Activated T-helper 2 cell treated with anti-CD3 and anti-CD28 coated beads, Interferon-gamma antibody, Interleukin-2, Interleukin-4, amounts not matched to agents 10 μg/mL and 5 μg/mL and 100 μg/mL, durations not matched to agents 14 hours and 24 hours and 36 hours (primary cell): ENCODE measurements around the gene PDCD1LG2. TPM values are rescaled to one million over a fixed set of nuclear protein-coding genes. Genes with fewer than 3 reads are reported as not detected.

Source experiments
- DNase-seq: peaks from one replicate; pipeline ENCODE4 v3.0.0; 2021; ENCODE audit warnings: low spot score
- H3K27ac Mint-ChIP-seq: one replicate; pipeline ENCODE4 v1.8.0; 2021; ENCODE audit warnings: mixed read lengths
- H3K27me3 Mint-ChIP-seq: one replicate; pipeline ENCODE4 v1.8.0; 2021; ENCODE audit warnings: low read depth, mixed read lengths
- H3K36me3 Mint-ChIP-seq: one replicate; pipeline ENCODE4 v1.8.0; 2021; ENCODE audit warnings: low read depth, mixed read lengths
- H3K4me1 Mint-ChIP-seq: one replicate; pipeline ENCODE4 v1.8.0; 2021; ENCODE audit warnings: low read depth, mixed read lengths
- H3K4me3 Mint-ChIP-seq: one replicate; pipeline ENCODE4 v1.8.0; 2021; ENCODE audit warnings: low read depth, mild to moderate bottlenecking, moderate library complexity, mixed read lengths
- H3K9me3 Mint-ChIP-seq: one replicate; pipeline ENCODE4 v1.8.0; 2021; ENCODE audit warnings: mixed read lengths
- intact Hi-C: fragments of 100-400 bp; cut with micrococcal nuclease; formaldehyde crosslinking; loops from one replicate; pipeline ENCODE4 v1.15.1; 2023
- total RNA-seq: library from RNA; stranded (reverse); gene quantifications from 2 replicates; pipeline ENCODE4 v1.2.3, GENCODE V29; 2022

Gene PDCD1LG2
- total RNA-seq, 1 donor from 2014 or later, result 1.7 TPM

- Mint-ChIP-seq H3K27ac (no peak overlapping the region), H3K4me1 (peaks cover 21% of the 10 kb centered on the region), H3K9me3 (no peaks in the 10 kb centered on the region), H3K27me3 (no peaks in the 10 kb centered on the region), H3K4me3 (no peak overlapping the region), H3K36me3 (peaks cover 25% of the 10 kb centered on the region)
- intact Hi-C loops, result no loop called here
- DNase-seq, result no peak
Measured at GRCh38 chr9:5553211-5553610, 42.9 kb downstream of the PDCD1LG2 start.

- H3K27ac Mint-ChIP-seq, result no peak overlapping the region
- H3K9me3 Mint-ChIP-seq, result no peaks in the 10 kb centered on the region
- no peak for DNase-seq
- H3K27me3 Mint-ChIP-seq, result no peaks in the 10 kb centered on the region
- no peak overlapping the region for H3K4me3 Mint-ChIP-seq
- intact Hi-C loops, result no loop called here
- peaks cover 31% of the 10 kb centered on the region for H3K36me3 Mint-ChIP-seq
- peaks cover 28% of the 10 kb centered on the region for H3K4me1 Mint-ChIP-seq
Measured at GRCh38 chr9:5554254-5554653, 43.9 kb downstream of the PDCD1LG2 start.

- Mint-ChIP-seq H3K27me3 (no peaks in the 10 kb centered on the region), H3K9me3 (no peaks in the 10 kb centered on the region), H3K27ac (no peak overlapping the region), H3K4me1 (peaks cover 32% of the 10 kb centered on the region), H3K4me3 (no peak overlapping the region), H3K36me3 (peaks cover 44% of the 10 kb centered on the region)
- intact Hi-C loops, result loop anchor here (5.0 kb wide), 1 partner anchor 34 kb away; no protein-coding TSS in a partner anchor
- no peak for DNase-seq
Measured at GRCh38 chr9:5556101-5556705, 45.9 kb downstream of the PDCD1LG2 start.

DNA sequence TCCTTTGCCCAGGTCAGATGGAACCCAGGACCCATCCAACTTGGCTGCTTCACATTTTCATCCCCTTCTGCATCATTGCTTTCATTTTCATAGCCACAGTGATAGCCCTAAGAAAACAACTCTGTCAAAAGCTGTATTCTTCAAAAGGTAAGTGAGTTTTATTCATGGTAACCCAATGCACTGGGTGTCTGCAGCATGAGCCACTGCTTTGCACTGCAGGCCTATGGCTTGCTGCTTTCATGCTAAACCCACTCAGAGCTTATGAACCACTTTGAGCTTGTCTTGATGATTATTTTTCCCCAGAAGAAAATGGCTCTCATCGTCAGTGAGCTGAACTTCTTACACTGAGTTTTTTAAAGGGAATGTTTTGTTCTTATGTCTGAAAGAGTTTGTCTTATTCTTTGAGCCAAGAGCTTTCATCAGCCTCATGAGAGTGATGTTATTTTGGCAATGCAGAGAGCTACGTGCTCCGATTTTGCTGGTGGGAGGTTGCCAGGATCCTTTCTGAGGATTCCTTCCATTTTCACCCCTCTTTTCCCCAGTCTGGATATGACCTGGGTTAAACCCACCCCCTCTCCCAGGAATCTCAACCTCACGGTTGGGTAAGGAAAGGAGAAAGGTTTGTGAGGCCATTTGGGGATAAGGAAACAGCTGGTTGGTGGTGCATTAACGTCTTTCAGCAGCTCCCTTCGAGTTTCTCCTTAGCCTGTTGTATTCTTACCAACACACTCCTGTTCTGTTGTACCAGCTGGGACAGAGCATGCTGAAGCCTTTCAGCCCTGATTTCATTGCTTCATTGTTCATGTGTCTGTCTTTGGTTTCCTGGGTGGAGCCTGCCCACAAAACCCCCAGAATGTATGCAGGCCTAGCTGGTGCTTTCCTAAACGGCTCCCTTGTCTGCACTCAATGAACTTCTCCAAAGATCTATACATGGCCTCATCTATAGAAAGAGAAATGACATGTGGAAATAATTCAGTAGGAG lies 47.6 kb downstream of the PDCD1LG2 start:
- intact Hi-C loops, result loop anchor here (2.0 to 5.0 kb wide), 2 partner anchors 29 to 36 kb away; no protein-coding TSS in a partner anchor
- Mint-ChIP-seq H3K36me3 (peaks cover 42% of the 10 kb centered on the region), H3K27me3 (no peaks in the 10 kb centered on the region)

GRCh38 chr9:5559659-5560058 lies 49.3 kb downstream of the PDCD1LG2 start:
- Mint-ChIP-seq H3K27me3 (no peaks in the 10 kb centered on the region), H3K9me3 (peaks cover 6% of the 10 kb centered on the region), H3K27ac (no peak overlapping the region), H3K36me3 (peaks cover 46% of the 10 kb centered on the region), H3K4me3 (no peak overlapping the region), H3K4me1 (peaks cover 39% of the 10 kb centered on the region)
- intact Hi-C loops, result loop anchor here (2.0 to 5.0 kb wide), 2 partner anchors 27 to 37 kb away; no protein-coding TSS in a partner anchor
- DNase-seq, result no peak

More for the DNA sequence above, 47.6 kb downstream of the PDCD1LG2 start:
- DNase-seq, result peak; percentile 48
- Mint-ChIP-seq H3K4me3 (peak overlapping the region; percentile 4), H3K27ac (peak overlapping the region; percentile 84), H3K9me3 (peaks cover 6% of the 10 kb centered on the region), H3K4me1 (peaks cover 32% of the 10 kb centered on the region)

GRCh38 chr9:5560443-5561100 lies 50.2 kb downstream of the PDCD1LG2 start:
- intact Hi-C loops, result no loop called here
- Mint-ChIP-seq H3K27me3 (no peaks in the 10 kb centered on the region), H3K4me3 (no peak overlapping the region), H3K27ac (no peak overlapping the region), H3K9me3 (peaks cover 6% of the 10 kb centered on the region), H3K36me3 (peaks cover 51% of the 10 kb centered on the region), H3K4me1 (peaks cover 39% of the 10 kb centered on the region)
- DNase-seq, result no peak

GRCh38 chr9:5561828-5562488 lies 51.6 kb downstream of the PDCD1LG2 start:
- Mint-ChIP-seq H3K4me3 (no peak overlapping the region), H3K27ac (no peak overlapping the region), H3K4me1 (peaks cover 36% of the 10 kb centered on the region), H3K36me3 (peaks cover 51% of the 10 kb centered on the region), H3K9me3 (peaks cover 6% of the 10 kb centered on the region), H3K27me3 (no peaks in the 10 kb centered on the region)
- DNase-seq, result no peak
- intact Hi-C loops, result no loop called here

DNA sequence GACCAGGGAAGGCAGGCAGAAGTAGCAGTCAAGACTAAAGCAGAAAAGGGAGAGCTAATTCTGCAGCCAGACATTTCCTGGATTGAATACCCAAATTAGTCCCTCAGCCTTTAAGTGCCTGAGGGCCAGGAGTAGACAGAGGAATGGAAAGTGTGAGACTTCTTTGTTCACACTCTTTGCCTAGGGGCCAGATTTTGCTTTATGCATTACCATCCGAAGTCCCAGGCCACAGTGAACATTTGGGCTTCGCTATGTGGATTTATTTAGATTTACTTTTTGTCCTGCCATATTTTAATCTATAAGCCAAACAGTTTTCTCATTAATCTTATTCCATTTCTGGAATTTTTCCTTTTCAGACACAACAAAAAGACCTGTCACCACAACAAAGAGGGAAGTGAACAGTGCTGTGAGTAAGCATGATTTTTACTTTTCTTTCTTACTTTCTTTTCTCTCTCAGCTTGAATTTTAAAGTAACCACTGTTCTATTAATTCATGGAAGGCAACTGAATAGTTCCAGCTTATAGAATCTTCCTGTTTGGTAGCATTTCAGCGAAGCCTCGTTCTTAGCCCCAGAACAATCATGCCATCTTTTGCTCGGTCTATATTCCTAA lies 52.6 kb downstream of the PDCD1LG2 start:
- Mint-ChIP-seq H3K4me1 (peaks cover 27% of the 10 kb centered on the region), H3K36me3 (peaks cover 46% of the 10 kb centered on the region), H3K27ac (no peak overlapping the region), H3K27me3 (no peaks in the 10 kb centered on the region), H3K9me3 (peaks cover 6% of the 10 kb centered on the region), H3K4me3 (no peak overlapping the region)
- no peak for DNase-seq
- intact Hi-C loops, result no loop called here

- peaks cover 6% of the 10 kb centered on the region for H3K9me3 Mint-ChIP-seq
- no peak overlapping the region for H3K27ac Mint-ChIP-seq
- H3K27me3 Mint-ChIP-seq, result no peaks in the 10 kb centered on the region
- H3K4me1 Mint-ChIP-seq, result peaks cover 22% of the 10 kb centered on the region
- H3K4me3 Mint-ChIP-seq, result no peak overlapping the region
- DNase-seq, result no peak
- peaks cover 41% of the 10 kb centered on the region for H3K36me3 Mint-ChIP-seq
- intact Hi-C loops, result no loop called here
Measured at GRCh38 chr9:5563417-5563815, 53.1 kb downstream of the PDCD1LG2 start.

- intact Hi-C loops, result no loop called here
- H3K27me3 Mint-ChIP-seq, result no peaks in the 10 kb centered on the region
- peaks cover 6% of the 10 kb centered on the region for H3K9me3 Mint-ChIP-seq
- peaks cover 22% of the 10 kb centered on the region for H3K4me1 Mint-ChIP-seq
- H3K4me3 Mint-ChIP-seq, result no peak overlapping the region
- H3K36me3 Mint-ChIP-seq, result peaks cover 38% of the 10 kb centered on the region
- DNase-seq, result no peak
- no peak overlapping the region for H3K27ac Mint-ChIP-seq
Measured at GRCh38 chr9:5563886-5564285, 53.6 kb downstream of the PDCD1LG2 start.

GRCh38 chr9:5566054-5566618 lies 55.8 kb downstream of the PDCD1LG2 start:
- Mint-ChIP-seq H3K9me3 (peaks cover 6% of the 10 kb centered on the region), H3K4me1 (peaks cover 23% of the 10 kb centered on the region), H3K36me3 (peaks cover 26% of the 10 kb centered on the region), H3K27me3 (no peaks in the 10 kb centered on the region), H3K4me3 (no peak overlapping the region), H3K27ac (no peak overlapping the region)
- no peak for DNase-seq
- intact Hi-C loops, result no loop called here

DNA sequence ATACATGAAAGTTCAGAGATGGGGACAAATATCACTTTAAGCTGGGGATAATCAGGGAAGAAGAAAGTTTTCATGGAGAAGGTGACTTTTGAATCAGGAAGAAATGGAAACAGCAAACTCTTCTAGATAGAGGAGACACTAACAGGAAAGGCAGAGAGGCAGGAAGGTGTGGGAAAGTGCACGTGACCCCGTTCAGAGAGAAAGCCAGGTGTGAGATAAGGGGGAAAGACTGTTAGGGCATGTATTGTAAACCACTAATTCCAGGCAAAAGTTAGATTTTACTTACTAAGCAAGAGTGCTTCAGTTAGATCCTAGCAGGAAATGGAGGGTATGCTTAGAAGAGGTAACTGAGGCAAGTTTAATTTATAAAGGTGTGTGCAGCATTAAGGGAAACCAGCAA lies 58.5 kb downstream of the PDCD1LG2 start:
- intact Hi-C loops, result no loop called here
- H3K27me3 Mint-ChIP-seq, result no peaks in the 10 kb centered on the region
- H3K9me3 Mint-ChIP-seq, result no peaks in the 10 kb centered on the region
- peaks cover 15% of the 10 kb centered on the region for H3K36me3 Mint-ChIP-seq
- H3K4me3 Mint-ChIP-seq, result no peak overlapping the region
- H3K4me1 Mint-ChIP-seq, result peaks cover 11% of the 10 kb centered on the region
- DNase-seq, result no peak
- no peak overlapping the region for H3K27ac Mint-ChIP-seq
